NCI-H128 (cell line): ENCODE results near the gene CFAP45.

ENCODE experiments used
- DNase-seq: peaks from one replicate; lab custom pipeline; 2025; ENCODE audit not compliant: unreplicated experiment; lab: John Stamatoyannopoulos, UW

The CFAP45 gene

GRCh38 chr1:159900086-159900680 is at the start of gene CFAP45:
Gene CFAP45, minus strand, starts transcription at chr1:159900165. Its CDS starts 67 bp downstream, at chr1:159900098.
- peak; percentile 21 for DNase-seq

GRCh38 chr1:159949123-159949522 is 49.2 kb upstream of the CFAP45 start:
- DNase-seq: no peak

- DNase-seq: no peak
Observed at GRCh38 chr1:159947942-159948341, 48.0 kb upstream of the CFAP45 start.

GRCh38 chr1:159946242-159947187 is 46.5 kb upstream of the CFAP45 start:
- DNase-seq: no peak

- peak; percentile 95 for DNase-seq
Observed at GRCh38 chr1:159945483-159946241, 45.7 kb upstream of the CFAP45 start, which contains the start of gene IGSF9. Gene IGSF9, minus strand, starts transcription at chr1:159945613. Its CDS starts 2,159 bp downstream, at chr1:159943454.

GRCh38 chr1:159944623-159945455 is 44.9 kb upstream of the CFAP45 start:
- DNase-seq: no peak

- peak; percentile 36 for DNase-seq
Observed at GRCh38 chr1:159943908-159944622, 44.1 kb upstream of the CFAP45 start.

- DNase-seq: no peak
Observed at GRCh38 chr1:159943278-159943640, 43.3 kb upstream of the CFAP45 start.

- no peak for DNase-seq
Observed at GRCh38 chr1:159942632-159943277, 42.8 kb upstream of the CFAP45 start.

- peak; percentile 24 for DNase-seq
Observed at GRCh38 chr1:159941591-159942560, 41.9 kb upstream of the CFAP45 start.

- DNase-seq: no peak
Observed at GRCh38 chr1:159941141-159941540, 41.2 kb upstream of the CFAP45 start.

GRCh38 chr1:159940006-159940620 is 40.1 kb upstream of the CFAP45 start:
- DNase-seq: no peak

GRCh38 chr1:159939678-159940002 is 39.7 kb upstream of the CFAP45 start:
- DNase-seq: no peak

- no peak for DNase-seq
Observed at GRCh38 chr1:159938905-159939677, 39.1 kb upstream of the CFAP45 start.

GRCh38 chr1:159938211-159938852 is 38.4 kb upstream of the CFAP45 start:
- no peak for DNase-seq

- DNase-seq: no peak
Observed at GRCh38 chr1:159937054-159937750, 37.2 kb upstream of the CFAP45 start.
